GM18858 (cell line): ENCODE measurements around the gene ZBTB46.
"Not testable (repeated sequence)": the region's sequence is repeated elsewhere in the genome, so short reads cannot be mapped to it uniquely, and the experiment has no call there.

Experiments used
- ATAC-seq: cut with Tn5 transposase; IDR thresholded peaks from one replicate; pipeline ENCODE4 v1.9.1; 2021; ENCODE audit not compliant: unreplicated experiment

Gene ZBTB46

GRCh38 chr20:63858393-63859165, 27.5 kb upstream of the ZBTB46 start:
- no peak for ATAC-seq

- ATAC-seq: no peak
Measured at GRCh38 chr20:63857764-63858392, 26.8 kb upstream of the ZBTB46 start.

- no peak for ATAC-seq
Measured at GRCh38 chr20:63856098-63856511, 25.0 kb upstream of the ZBTB46 start.

- no peak for ATAC-seq
Measured at GRCh38 chr20:63855363-63856097, 24.5 kb upstream of the ZBTB46 start.

GRCh38 chr20:63854766-63855362, 23.8 kb upstream of the ZBTB46 start:
- ATAC-seq: no peak

DNA sequence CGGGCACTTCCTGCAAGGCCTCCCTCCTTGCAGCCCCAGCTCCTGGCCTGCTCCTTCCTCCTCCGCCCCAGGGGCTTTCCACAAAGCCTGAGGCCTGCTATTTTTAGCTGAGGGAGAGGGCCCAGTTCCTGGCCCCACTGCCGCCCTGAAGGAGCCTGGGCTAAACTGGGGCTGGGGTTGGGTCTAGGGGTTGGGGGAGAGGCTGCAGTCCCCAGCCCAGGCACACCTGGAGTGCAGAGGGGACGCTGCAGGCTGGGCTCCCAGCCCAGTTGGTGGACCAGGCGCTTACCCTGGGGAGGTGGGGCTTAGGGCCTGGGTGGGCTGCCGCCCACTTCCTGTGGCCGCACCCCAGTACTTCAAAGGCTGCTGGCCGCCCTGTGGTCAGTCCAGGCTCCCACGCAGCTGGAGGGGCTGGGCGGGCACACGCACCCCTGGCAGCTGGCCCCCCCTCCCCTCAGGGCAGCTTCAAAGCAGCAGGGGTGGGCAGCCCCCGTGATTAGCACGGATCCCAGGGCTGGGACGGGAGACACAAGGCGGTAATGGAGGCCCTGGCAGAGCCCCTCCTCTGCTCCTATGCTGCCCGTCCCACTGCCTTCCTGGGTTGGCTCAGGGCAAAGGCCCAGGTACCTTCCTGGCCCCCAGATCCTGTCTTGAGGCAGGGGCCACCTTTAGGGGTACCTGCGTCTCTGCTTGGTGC, 23.2 kb upstream of the ZBTB46 start:
- ATAC-seq: no peak

DNA sequence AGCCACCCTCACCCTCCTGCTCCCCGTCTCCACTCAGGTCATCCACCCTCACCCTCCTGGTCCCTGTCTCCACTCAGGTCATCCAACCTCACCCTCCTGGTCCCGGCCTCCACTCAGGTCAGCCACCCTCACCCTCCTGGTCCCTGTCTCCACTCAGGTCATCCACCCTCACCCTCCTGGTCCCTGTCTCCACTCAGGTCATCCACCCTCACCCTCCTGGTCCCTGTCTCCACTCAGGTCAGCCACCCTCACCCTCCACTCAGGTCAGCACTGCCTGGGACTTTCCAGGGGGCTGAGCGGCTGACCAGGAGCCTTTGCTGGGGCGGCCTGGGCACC, 22.6 kb upstream of the ZBTB46 start:
- not testable (repeated sequence) for ATAC-seq

GRCh38 chr20:63851548-63851943, 20.5 kb upstream of the ZBTB46 start:
- ATAC-seq: not testable (repeated sequence)

- ATAC-seq: peak; percentile 75
Measured at GRCh38 chr20:63850689-63851547, 19.9 kb upstream of the ZBTB46 start.

DNA sequence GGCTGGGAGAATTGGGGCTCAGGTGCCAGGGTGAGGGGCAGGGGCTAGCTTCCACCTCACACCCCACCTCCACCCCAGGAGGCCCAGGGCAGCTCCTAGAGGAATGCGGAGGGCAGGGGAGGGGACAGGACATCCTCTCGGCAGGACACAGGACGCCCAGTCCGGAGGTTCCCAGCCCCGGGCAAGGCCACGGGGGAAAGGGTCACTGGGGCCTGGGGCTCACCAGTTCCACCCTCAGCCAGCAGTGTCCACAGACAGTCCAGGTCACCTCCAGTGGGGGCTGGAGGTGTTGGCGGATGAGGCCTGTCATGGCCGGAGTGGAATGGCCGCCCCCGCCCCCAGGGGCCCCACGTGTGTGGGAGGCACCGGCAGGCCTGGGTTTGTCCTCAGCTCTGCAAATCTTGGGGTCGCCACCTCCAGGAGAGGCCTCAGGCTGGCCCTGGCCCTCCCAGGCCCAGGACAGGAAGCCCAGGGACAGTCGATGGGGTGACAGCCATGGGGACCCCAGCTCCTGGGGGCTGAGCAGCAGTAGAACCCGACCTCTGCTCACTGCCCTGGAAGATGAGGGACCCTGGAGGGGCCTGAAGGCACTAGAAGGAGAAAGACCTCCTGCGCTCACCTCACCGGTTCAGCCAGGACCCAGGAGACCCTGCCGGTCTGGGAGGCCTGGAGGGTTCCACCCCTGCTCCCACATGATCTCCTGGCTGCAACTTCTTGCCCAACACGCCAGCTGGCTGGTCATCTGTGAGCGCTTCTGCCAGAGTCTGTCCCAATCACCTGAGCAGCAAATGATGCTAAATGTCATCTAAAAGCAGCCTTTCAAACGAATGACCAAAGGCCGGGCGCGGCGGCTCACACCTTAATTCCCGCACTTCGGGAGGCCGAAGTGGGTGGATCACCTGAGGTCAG, 17.2 kb upstream of the ZBTB46 start:
- ATAC-seq: no peak

DNA sequence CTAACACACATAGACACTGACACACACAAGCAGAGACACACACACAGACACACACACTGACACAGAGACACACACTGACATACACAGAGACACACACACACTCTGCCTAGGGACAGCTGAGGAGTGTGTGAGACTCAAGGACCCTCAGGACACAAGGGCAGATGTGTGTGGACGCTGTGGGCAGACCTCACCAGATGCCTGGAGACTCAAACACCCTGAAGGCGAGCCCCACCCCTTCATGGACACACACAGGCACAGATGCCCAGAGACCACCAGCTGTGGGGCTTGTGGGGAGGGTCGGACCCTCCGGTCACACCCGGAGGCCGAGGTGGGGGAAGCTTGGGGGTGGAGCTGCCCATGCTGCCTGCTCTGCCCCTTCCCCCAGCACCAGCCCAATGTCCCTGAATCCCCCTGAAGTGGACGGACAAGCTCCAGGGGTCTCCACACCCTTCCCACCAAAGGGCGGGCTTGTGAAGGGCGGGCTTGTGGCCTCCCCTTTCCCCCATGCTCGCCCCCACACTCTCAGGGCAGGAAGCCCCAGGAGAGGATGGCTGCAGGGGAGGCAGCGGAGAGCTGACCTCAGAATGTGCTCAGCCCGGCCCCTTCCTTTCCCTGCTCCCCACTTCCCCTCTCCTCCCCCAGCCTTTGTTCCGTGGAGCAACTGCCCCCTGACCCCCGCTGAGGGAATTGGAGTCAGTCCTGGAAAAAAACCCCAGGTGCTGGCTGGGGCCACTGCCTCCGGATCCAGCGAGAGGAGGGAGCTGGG, 16.4 kb upstream of the ZBTB46 start:
- no peak for ATAC-seq

GRCh38 chr20:63846888-63847236, 15.8 kb upstream of the ZBTB46 start:
- no peak for ATAC-seq

DNA sequence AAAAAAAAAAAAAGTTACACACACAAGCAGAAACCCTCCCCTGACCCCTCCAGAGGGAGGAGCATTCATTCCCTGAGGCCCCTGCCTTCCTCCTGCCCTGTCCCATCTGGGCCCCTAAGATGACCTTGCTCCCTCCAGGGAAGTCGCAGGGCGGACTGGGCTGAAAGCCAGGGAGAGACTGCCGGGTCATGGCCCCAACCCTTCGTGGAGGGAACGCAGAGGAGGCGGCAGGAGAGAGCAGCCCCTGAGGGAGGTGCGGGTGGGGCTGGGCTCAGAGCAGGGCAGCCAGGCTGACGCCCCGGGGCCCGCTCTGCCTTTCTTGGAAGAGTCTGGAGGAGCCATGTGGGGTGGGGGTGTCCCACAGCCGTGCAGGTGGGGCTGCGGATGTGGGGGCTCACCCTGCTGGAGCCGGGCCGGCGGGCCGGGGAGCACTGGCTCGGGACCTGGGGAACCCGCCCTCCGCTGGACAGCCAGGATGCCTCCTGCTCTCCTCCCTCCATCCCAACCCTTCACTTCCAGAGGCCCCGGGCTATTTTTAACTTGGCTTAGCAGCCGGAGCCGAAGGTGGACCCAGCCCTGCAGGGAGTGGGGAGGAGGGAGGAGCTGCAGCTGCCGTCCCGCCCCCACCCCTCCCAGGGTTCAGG, 15.2 kb upstream of the ZBTB46 start:
- no peak for ATAC-seq

GRCh38 chr20:63844511-63844991, 13.5 kb upstream of the ZBTB46 start:
- no peak for ATAC-seq

- no peak for ATAC-seq
Measured at GRCh38 chr20:63843778-63844177, 12.7 kb upstream of the ZBTB46 start.

DNA sequence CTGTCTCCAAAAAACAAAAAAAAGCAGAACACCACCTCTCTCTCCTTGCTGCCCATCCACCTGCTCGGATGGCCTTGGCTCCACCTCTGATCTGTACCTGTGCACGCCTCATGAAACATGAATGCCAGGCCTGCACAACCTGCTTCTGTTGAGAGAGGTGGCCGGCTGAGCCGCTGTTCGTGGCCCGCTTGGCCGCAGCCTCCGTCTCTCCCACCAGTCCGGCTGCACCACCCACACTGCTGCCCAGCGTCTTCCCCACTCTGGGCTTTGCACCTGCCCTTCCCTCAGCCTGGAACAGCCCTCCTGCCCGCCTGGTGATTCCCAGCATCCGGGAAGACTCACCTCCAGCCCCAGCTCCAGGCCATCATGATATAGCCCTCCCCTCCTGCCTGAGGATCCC, 12.2 kb upstream of the ZBTB46 start:
- ATAC-seq: no peak

GRCh38 chr20:63842258-63842657, 11.2 kb upstream of the ZBTB46 start:
- no peak for ATAC-seq

DNA sequence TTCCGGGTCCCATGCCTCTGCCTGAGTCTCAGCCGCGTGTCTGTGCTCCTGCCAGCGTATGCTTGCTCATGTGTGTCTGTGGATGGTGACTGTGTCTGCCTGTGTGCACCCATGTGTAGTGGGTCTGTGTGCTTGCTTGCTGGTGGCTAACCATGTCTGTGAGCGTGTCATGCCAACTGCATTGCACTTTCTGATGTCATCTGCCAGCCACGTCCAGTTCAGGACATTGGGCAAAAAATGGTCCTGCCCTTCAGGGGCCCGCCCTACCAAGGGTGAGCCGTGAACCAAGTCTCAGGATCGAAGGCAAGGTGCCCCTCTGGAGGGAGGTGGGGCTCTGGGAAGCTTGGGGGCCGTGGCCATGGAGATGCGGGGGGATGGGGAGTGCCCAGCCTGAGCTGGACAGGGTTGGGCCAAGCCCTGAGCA, 9.4 kb upstream of the ZBTB46 start:
- no peak for ATAC-seq
